ENCODE results near the gene KCNJ5. TPM values are rescaled to one million over a fixed set of nuclear protein-coding genes. Genes with fewer than 3 reads are reported as not detected.

KCNJ5 gene
- total RNA-seq, 3 donors from 2014 or later, result 0.98 to 8.8 (median 2.8) TPM

- peaks cover 0 to 7% of the 10 kb centered on the region in 2 donors for H3K27me3 ChIP-seq
- DNase-seq (ENCODE audit: low spot score in 2 of 2), result no peak
- no peak for TF ChIP-seq POLR2AphosphoS5 (IDR thresholded peaks at IDR 0.05)
- TF ChIP-seq CTCF (IDR thresholded peaks at IDR 0.05), result no peak
- TF ChIP-seq POLR2A (IDR thresholded peaks at IDR 0.05), result no peak
- H3K27ac ChIP-seq, result no peak overlapping the region
- intact Hi-C loops (cut with DNase I; ENCODE audit: low total_unique reads), result loop anchor here (5.0 kb wide), 1 partner anchor 715 kb away; no protein-coding TSS in a partner anchor
- no peaks in the 10 kb centered on the region for H3K9me3 ChIP-seq
- H3K4me1 ChIP-seq, result no peaks in the 10 kb centered on the region
- no peak overlapping the region for H3K4me3 ChIP-seq
- no peaks in the 10 kb centered on the region for H3K36me3 ChIP-seq
Observed at GRCh38 chr11:128846985-128847384, 44.2 kb upstream of the KCNJ5 start.

DNA sequence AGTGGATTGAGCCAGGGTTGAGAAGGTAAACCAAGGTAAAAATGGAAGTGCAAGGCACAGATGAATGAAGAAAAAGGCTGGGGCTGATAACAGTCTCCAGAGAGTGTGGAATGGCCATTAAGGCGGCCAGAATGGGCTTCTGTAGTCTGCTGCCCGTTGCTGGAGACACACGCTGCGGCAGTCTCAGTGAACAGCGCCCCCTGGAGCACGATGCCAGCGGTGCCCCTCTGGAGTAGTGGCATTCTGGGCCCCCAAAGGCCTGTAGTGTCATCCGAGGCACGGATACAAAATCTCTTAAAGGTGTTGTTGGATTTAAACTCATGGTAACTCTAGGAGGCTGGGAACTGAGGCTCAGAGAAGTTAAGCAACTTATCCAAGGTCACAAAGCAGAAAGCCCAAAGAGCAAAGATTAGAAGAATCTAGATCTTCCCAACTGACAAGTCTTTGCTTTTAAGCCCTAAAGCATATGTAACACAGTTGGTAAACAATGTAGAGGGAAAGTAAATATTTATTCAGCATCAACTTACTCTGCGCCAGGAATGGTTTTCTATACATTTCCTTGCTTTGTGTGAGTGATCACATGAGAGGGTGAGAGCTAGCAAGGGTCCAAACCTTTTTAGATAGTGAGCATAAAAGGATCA, 42.2 kb upstream of the KCNJ5 start:
- Histone ChIP-seq H3K4me3 (no peak overlapping the region), H3K27me3 (peaks cover 0 to 7% of the 10 kb centered on the region in 2 donors), H3K36me3 (no peaks in the 10 kb centered on the region), H3K4me1 (no peaks in the 10 kb centered on the region), H3K9me3 (no peaks in the 10 kb centered on the region), H3K27ac (no peak overlapping the region)
- intact Hi-C loops (cut with DNase I; ENCODE audit: low total_unique reads), result loop anchor here (5.0 kb wide), 1 partner anchor 713 kb away; no protein-coding TSS in a partner anchor
- DNase-seq (ENCODE audit: low spot score in 2 of 2), result no peak
- TF ChIP-seq POLR2AphosphoS5 (IDR thresholded peaks at IDR 0.05) (no peak), CTCF (IDR thresholded peaks at IDR 0.05) (peak in 1 of 3 donors; percentile 48), POLR2A (IDR thresholded peaks at IDR 0.05) (no peak)

GRCh38 chr11:128852327-128853023, 38.7 kb upstream of the KCNJ5 start:
- no peak for DNase-seq (ENCODE audit: low spot score in 2 of 2)
- no peaks in the 10 kb centered on the region for H3K4me1 ChIP-seq

DNA sequence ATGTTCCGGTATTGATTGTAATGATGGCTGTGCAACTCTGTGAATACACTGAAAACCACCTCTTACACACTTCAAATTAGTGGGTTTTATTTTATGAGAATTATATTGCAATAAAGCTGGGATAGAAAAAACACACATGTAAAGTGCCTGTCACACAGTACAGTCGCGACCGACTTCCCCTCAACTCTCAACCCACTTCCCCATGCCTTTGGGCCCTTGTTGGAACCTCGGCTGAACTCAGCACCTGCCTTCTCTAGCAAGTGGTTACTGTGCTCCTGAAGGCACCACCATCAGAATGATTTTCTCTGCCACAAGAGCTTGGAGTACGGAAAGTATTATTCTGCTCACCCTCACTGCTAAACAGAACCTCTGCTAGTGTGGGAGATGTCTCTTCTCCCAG, 37.6 kb upstream of the KCNJ5 start:
- H3K27me3 ChIP-seq, result no peaks in the 10 kb centered on the region
- no peaks in the 10 kb centered on the region for H3K36me3 ChIP-seq
- no peak overlapping the region for H3K27ac ChIP-seq
- no peaks in the 10 kb centered on the region for H3K4me1 ChIP-seq
- intact Hi-C loops (cut with DNase I; ENCODE audit: low total_unique reads), result no loop called here
- H3K9me3 ChIP-seq, result no peaks in the 10 kb centered on the region
- TF ChIP-seq CTCF (IDR thresholded peaks at IDR 0.05) (no peak), POLR2A (IDR thresholded peaks at IDR 0.05) (no peak), POLR2AphosphoS5 (IDR thresholded peaks at IDR 0.05) (no peak)
- H3K4me3 ChIP-seq, result no peak overlapping the region
- DNase-seq (ENCODE audit: low spot score in 2 of 2), result no peak

More at GRCh38 chr11:128852327-128853023, 38.7 kb upstream of the KCNJ5 start:
- no peak overlapping the region for H3K27ac ChIP-seq
- no peaks in the 10 kb centered on the region for H3K36me3 ChIP-seq
- no peaks in the 10 kb centered on the region for H3K9me3 ChIP-seq
- TF ChIP-seq POLR2AphosphoS5 (IDR thresholded peaks at IDR 0.05) (no peak), POLR2A (IDR thresholded peaks at IDR 0.05) (no peak), CTCF (IDR thresholded peaks at IDR 0.05) (no peak)
- intact Hi-C loops (cut with DNase I; ENCODE audit: low total_unique reads), result no loop called here
- H3K27me3 ChIP-seq, result no peaks in the 10 kb centered on the region
- no peak overlapping the region for H3K4me3 ChIP-seq

- DNase-seq (ENCODE audit: low spot score in 2 of 2), result no peak
- Histone ChIP-seq H3K27me3 (no peaks in the 10 kb centered on the region), H3K9me3 (no peaks in the 10 kb centered on the region), H3K27ac (no peak overlapping the region), H3K4me1 (no peaks in the 10 kb centered on the region), H3K36me3 (no peaks in the 10 kb centered on the region), H3K4me3 (no peak overlapping the region)
- TF ChIP-seq CTCF (IDR thresholded peaks at IDR 0.05) (no peak), POLR2AphosphoS5 (IDR thresholded peaks at IDR 0.05) (no peak), POLR2A (IDR thresholded peaks at IDR 0.05) (no peak)
- intact Hi-C loops (cut with DNase I; ENCODE audit: low total_unique reads), result no loop called here
Observed at GRCh38 chr11:128854841-128855240, 36.3 kb upstream of the KCNJ5 start.

Measured in breast epithelium (tissue), 4 donors.